HCT116 (cell line): ENCODE results near the gene NHSL1. TPM values are rescaled to one million over a fixed set of nuclear protein-coding genes. Genes with fewer than 3 reads are reported as not detected.

Source experiments
- ATAC-seq: fragments of 200-7000 bp; cut with Tn5 transposase; 2 replicates; pipeline ENCODE4 v1.9.1; 2020; ENCODE audit warnings: mild to moderate bottlenecking, moderate library complexity
- BruUV-seq: library from RNA; stranded (reverse); fragments of 400-500 nt; replicated peaks from 2 replicates; lab custom pipeline; 2021; lab: Mats Ljungman, UMichigan
- CTCF ChIA-PET: fragments of 300-600 bp; sonication (Branson Sonifier 250); formaldehyde crosslinking; loops from one replicate; lab custom pipeline; 2021; ENCODE audit warnings: antibody characterized with exemption; lab: Charles Lee
- POLR2A ChIA-PET: fragments of 300-600, 350-600 bp; sonication (Branson Sonifier 250); formaldehyde crosslinking; loops from one replicate; lab custom pipeline; 2021; ENCODE audit warnings: antibody characterized with exemption; lab: Charles Lee
- RAD21 ChIA-PET, 2 experiments: fragments of 300-600 bp; sonication (Branson Sonifier 250); formaldehyde crosslinking; loops; one replicate each; lab custom pipeline; 2023; ENCODE audit warnings: low total read pairs in 2 of 2; ENCODE audit not compliant: uncharacterized antibody in 2 of 2, unreplicated experiment in 2 of 2, low non-redundant PET in 1 of 2; lab: Charles Lee
- DNase-seq: peaks from one replicate; pipeline ENCODE4 v3.0.0-alpha.2; 2010; ENCODE audit warnings: low read depth, low spot score
- H2AFZ ChIP-seq: fragments of 200-600 bp; shearing (Covaris generic), sonication (generic); 2 replicates; pipeline ENCODE4 v1.6.1; 2017; ENCODE audit warnings: low read depth, mixed run types, mixed read lengths, antibody characterized with exemption, low read length; ENCODE audit not compliant: poor library complexity, severe bottlenecking
- H3K27ac ChIP-seq: 2 replicates; pipeline ENCODE4 v1.5.1; 2012; ENCODE audit warnings: low read depth, low read length
- H3K27me3 ChIP-seq: fragments of 200-600 bp; sonication (generic); 2 replicates; pipeline ENCODE4 v1.6.1; 2016; ENCODE audit warnings: mixed run types, low read length, mixed read lengths; ENCODE audit not compliant: insufficient read depth
- H3K36me3 ChIP-seq, 2 experiments: fragments of 200-500 bp in 1 of 2; fragments of 200-600 bp in 1 of 2; sonication (Bioruptor generic) in 1 of 2; sonication (generic) in 1 of 2; 2 replicates each; pipeline versions ENCODE4 v1.5.1 to v1.6.1; 2014 to 2016; ENCODE audit warnings: low read length in 2 of 2, inconsistent platforms in 1 of 2, mixed read lengths in 1 of 2, mixed run types in 1 of 2; ENCODE audit not compliant: insufficient read depth in 2 of 2, control insufficient read depth in 1 of 2
- H3K4me1 ChIP-seq, 2 experiments: fragments of 200-600 bp in 1 of 2; sonication (generic) in 1 of 2; 2 replicates each; pipeline versions ENCODE4 v1.5.1 to v1.6.1; 2012 to 2017; ENCODE audit warnings: low read length in 2 of 2, inconsistent platforms in 1 of 2, mild to moderate bottlenecking in 1 of 2, mixed read lengths in 1 of 2, mixed run types in 1 of 2, moderate library complexity in 1 of 2; ENCODE audit not compliant: insufficient read depth in 2 of 2, control insufficient read depth in 1 of 2
- H3K4me2 ChIP-seq: fragments of 200-600 bp; sonication (generic); 2 replicates; pipeline ENCODE4 v1.6.1; 2017; ENCODE audit warnings: mixed run types, low read length, mixed read lengths
- H3K4me3 ChIP-seq, 2 experiments: fragments of 200-600 bp in 1 of 2; sonication (generic) in 1 of 2; replicated peaks in 1 of 2; 2 replicates each; pipeline ENCODE4 v1.5.1; 2011 to 2016; ENCODE audit warnings: low read length in 2 of 2, control low read depth in 1 of 2, low read depth in 1 of 2, mild to moderate bottlenecking in 1 of 2, mixed read lengths in 1 of 2, mixed run types in 1 of 2
- H3K79me2 ChIP-seq: fragments of 200-600 bp; sonication (generic); 2 replicates; pipeline ENCODE4 v1.6.1; 2017; ENCODE audit warnings: mild to moderate bottlenecking, mixed run types, low read length, moderate library complexity, mixed read lengths; ENCODE audit not compliant: insufficient read depth
- H3K9ac ChIP-seq: fragments of 200-600 bp; sonication (generic); 2 replicates; pipeline ENCODE4 v1.6.1; 2016; ENCODE audit warnings: low read length, mixed read lengths
- H3K9me2 ChIP-seq: fragments of 200-600 bp; sonication (generic), shearing (Covaris generic); 2 replicates; pipeline ENCODE4 v1.6.1; 2017; ENCODE audit warnings: mixed run types, mild to moderate bottlenecking, moderate library complexity; ENCODE audit not compliant: insufficient read depth
- H3K9me3 ChIP-seq, 2 experiments: fragments of 200-500 bp in 1 of 2; fragments of 200-600 bp in 1 of 2; sonication (Bioruptor generic) in 1 of 2; sonication (generic) in 1 of 2; 2 replicates each; pipeline ENCODE4 v1.6.1; 2014 to 2017; ENCODE audit warnings: low read length in 2 of 2, mixed read lengths in 2 of 2, inconsistent platforms in 1 of 2, low read depth in 1 of 2, mild to moderate bottlenecking in 1 of 2, mixed run types in 1 of 2, moderate library complexity in 1 of 2; ENCODE audit not compliant: control insufficient read depth in 1 of 2, insufficient read depth in 1 of 2
- H4K20me1 ChIP-seq: fragments of 200-600 bp; sonication (generic), shearing (Covaris generic); 2 replicates; pipeline ENCODE4 v1.6.1; 2017; ENCODE audit warnings: mixed run types, mild to moderate bottlenecking, moderate library complexity; ENCODE audit not compliant: insufficient read depth
- CBX3 ChIP-seq: IDR thresholded peaks from 2 replicates; pipeline ENCODE4 v1.6.1; 2012; ENCODE audit warnings: low read depth
- CEBPB ChIP-seq: IDR thresholded peaks from 2 replicates; pipeline ENCODE4 v1.6.1; 2012; ENCODE audit warnings: low read depth
- EGR1 ChIP-seq: IDR thresholded peaks from 2 replicates; pipeline ENCODE4 v1.6.1; 2012; ENCODE audit warnings: low read depth
- EZH2phosphoT487 ChIP-seq: fragments of 200-600 bp; IDR thresholded peaks from 2 replicates; pipeline ENCODE4 v1.6.1; 2018; ENCODE audit warnings: antibody characterized with exemption, borderline replicate concordance
- FOSL1 ChIP-seq: IDR thresholded peaks from 2 replicates; pipeline ENCODE4 v1.6.1; 2012; ENCODE audit warnings: low read depth
- JUND ChIP-seq: IDR thresholded peaks from 2 replicates; pipeline ENCODE4 v1.6.1; 2012
- MAX ChIP-seq: IDR thresholded peaks from 2 replicates; pipeline ENCODE4 v1.6.1; 2012
- POLR2A ChIP-seq: IDR thresholded peaks from 2 replicates; pipeline ENCODE4 v1.7.0; 2011; ENCODE audit warnings: borderline replicate concordance; ENCODE audit not compliant: insufficient read depth, insufficient read length; ENCODE audit errors: extremely low read depth
- POLR2AphosphoS5 ChIP-seq: IDR thresholded peaks from 2 replicates; pipeline ENCODE4 v1.6.1; 2011; ENCODE audit warnings: mild to moderate bottlenecking, low read depth, low read length, moderate library complexity
- RAD21 ChIP-seq: IDR thresholded peaks from 2 replicates; pipeline ENCODE4 v1.6.1; 2012; ENCODE audit warnings: low read depth, mild to moderate bottlenecking
- SIN3A ChIP-seq: IDR thresholded peaks from 2 replicates; pipeline ENCODE4 v1.6.1; 2012; ENCODE audit warnings: low read depth
- SP1 ChIP-seq: IDR thresholded peaks from 2 replicates; pipeline ENCODE4 v1.6.1; 2012; ENCODE audit warnings: low read depth
- SRF ChIP-seq: IDR thresholded peaks from 2 replicates; pipeline ENCODE4 v1.6.1; 2012; ENCODE audit warnings: low read depth
- TCF7L2 ChIP-seq: IDR thresholded peaks from 2 replicates; pipeline ENCODE4 v1.7.0; 2011; ENCODE audit warnings: borderline replicate concordance, inconsistent platforms; ENCODE audit not compliant: insufficient read depth, insufficient read length; ENCODE audit errors: extremely low read depth
- YY1 ChIP-seq: IDR thresholded peaks from 2 replicates; pipeline ENCODE4 v1.6.1; 2011; ENCODE audit warnings: low read length, low read depth, moderate library complexity, mild to moderate bottlenecking; ENCODE audit not compliant: insufficient replicate concordance; ENCODE audit errors: extremely low read depth
- ZBTB33 ChIP-seq: IDR thresholded peaks from 2 replicates; pipeline ENCODE4 v1.6.1; 2011; ENCODE audit warnings: mild to moderate bottlenecking, low read length, moderate library complexity; ENCODE audit not compliant: insufficient replicate concordance; ENCODE audit errors: extremely low read depth
- ZFX ChIP-seq: fragments of 450-650 bp; IDR thresholded peaks from 2 replicates; pipeline ENCODE4 v1.6.1; 2017
- intact Hi-C: fragments of 100-400 bp; cut with micrococcal nuclease; formaldehyde crosslinking; loops from 2 replicates; pipeline ENCODE4 v1.10.0; 2022
- total RNA-seq: library from RNA; stranded (reverse); gene quantifications from one replicate; pipeline ENCODE4 v1.2.1, GENCODE V29; 2021; ENCODE audit not compliant: unreplicated experiment
- TF ChIP-seq, protein P1 (sequence below): IDR thresholded peaks from 2 replicates; pipeline ENCODE4 v1.6.1; 2012; ENCODE audit warnings: low read depth
- TF ChIP-seq, protein P2 (sequence below), 3 experiments: fragments of 200-600 bp in 1 of 3; sonication (generic) in 1 of 3; IDR thresholded peaks in 2 of 3; conservative IDR thresholded peaks in 1 of 3; 2 replicates each; pipeline ENCODE4 v1.5.1; 2012 to 2017; ENCODE audit warnings: low read depth in 2 of 3, low read length in 2 of 3, antibody characterized with exemption in 1 of 3, borderline replicate concordance in 1 of 3, control low read depth in 1 of 3, mild to moderate bottlenecking in 1 of 3, mixed read lengths in 1 of 3, mixed run types in 1 of 3, moderate library complexity in 1 of 3; ENCODE audit not compliant: insufficient read depth in 1 of 3
- TF ChIP-seq, protein P3 (sequence below): IDR thresholded peaks from 2 replicates; pipeline ENCODE4 v1.6.1; 2012

The NHSL1 gene
- total RNA-seq, 1 experiment from 2014 or later = 15.4 TPM

DNA sequence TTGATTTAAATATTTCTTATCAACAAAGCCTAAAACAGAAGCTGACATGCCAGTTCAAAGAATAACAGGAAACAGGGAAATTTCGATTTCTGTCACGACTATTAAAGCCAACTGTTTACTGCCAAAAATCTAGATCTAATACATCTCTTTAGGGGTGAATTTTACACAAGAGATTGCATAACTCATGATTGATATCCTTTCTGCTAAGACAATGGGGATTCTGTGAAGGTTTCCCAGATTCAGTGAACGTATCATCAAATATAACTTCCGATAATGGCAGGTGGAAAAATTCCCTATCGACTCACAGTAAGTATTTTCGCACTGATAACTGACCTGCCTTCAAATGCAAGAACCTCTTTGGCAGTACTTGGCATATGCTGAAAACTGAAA is 42.9 kb downstream of the NHSL1 start:
- intact Hi-C loops = no loop called here
- Histone ChIP-seq H4K20me1 (no peaks in the 10 kb centered on the region), H2AFZ (no peak overlapping the region), H3K9me3 (no peaks in the 10 kb centered on the region), H3K4me1 (peaks cover 25 to 42% of the 10 kb centered on the region in 2 experiments), H3K27me3 (no peaks in the 10 kb centered on the region), H3K27ac (peak overlapping the region; percentile 72), H3K79me2 (no peaks in the 10 kb centered on the region), H3K4me3 (no peak overlapping the region), H3K9ac (peak overlapping the region; percentile 37), H3K36me3 (no peaks in the 10 kb centered on the region), H3K9me2 (no peaks in the 10 kb centered on the region), H3K4me2 (peak overlapping the region; percentile 67)
- ChIA-PET POLR2A (interaction anchor here (1.0 to 1.6 kb wide), 2 partner anchors 9 kb away, joined by 3 to 13 read pairs; no protein-coding TSS in a partner anchor), CTCF (interaction anchor here (1.3 kb wide), 1 partner anchor 12 kb away, joined by 3 read pairs; no protein-coding TSS in a partner anchor), RAD21 (no interaction called here)
- TF ChIP-seq TCF7L2 (no peak), JUND (no peak), RAD21 (no peak), EGR1 (no peak), YY1 (no peak), FOSL1 (no peak), MAX (no peak), SRF (no peak), ZFX (no peak), POLR2AphosphoS5 (no peak), CEBPB (no peak), SIN3A (no peak), EZH2phosphoT487 (no peak), CBX3 (no peak), ZBTB33 (no peak), SP1 (no peak), POLR2A (no peak)
- TF ChIP-seq, protein P1, sequence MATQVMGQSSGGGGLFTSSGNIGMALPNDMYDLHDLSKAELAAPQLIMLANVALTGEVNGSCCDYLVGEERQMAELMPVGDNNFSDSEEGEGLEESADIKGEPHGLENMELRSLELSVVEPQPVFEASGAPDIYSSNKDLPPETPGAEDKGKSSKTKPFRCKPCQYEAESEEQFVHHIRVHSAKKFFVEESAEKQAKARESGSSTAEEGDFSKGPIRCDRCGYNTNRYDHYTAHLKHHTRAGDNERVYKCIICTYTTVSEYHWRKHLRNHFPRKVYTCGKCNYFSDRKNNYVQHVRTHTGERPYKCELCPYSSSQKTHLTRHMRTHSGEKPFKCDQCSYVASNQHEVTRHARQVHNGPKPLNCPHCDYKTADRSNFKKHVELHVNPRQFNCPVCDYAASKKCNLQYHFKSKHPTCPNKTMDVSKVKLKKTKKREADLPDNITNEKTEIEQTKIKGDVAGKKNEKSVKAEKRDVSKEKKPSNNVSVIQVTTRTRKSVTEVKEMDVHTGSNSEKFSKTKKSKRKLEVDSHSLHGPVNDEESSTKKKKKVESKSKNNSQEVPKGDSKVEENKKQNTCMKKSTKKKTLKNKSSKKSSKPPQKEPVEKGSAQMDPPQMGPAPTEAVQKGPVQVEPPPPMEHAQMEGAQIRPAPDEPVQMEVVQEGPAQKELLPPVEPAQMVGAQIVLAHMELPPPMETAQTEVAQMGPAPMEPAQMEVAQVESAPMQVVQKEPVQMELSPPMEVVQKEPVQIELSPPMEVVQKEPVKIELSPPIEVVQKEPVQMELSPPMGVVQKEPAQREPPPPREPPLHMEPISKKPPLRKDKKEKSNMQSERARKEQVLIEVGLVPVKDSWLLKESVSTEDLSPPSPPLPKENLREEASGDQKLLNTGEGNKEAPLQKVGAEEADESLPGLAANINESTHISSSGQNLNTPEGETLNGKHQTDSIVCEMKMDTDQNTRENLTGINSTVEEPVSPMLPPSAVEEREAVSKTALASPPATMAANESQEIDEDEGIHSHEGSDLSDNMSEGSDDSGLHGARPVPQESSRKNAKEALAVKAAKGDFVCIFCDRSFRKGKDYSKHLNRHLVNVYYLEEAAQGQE = no peak
- TF ChIP-seq, protein P2, sequence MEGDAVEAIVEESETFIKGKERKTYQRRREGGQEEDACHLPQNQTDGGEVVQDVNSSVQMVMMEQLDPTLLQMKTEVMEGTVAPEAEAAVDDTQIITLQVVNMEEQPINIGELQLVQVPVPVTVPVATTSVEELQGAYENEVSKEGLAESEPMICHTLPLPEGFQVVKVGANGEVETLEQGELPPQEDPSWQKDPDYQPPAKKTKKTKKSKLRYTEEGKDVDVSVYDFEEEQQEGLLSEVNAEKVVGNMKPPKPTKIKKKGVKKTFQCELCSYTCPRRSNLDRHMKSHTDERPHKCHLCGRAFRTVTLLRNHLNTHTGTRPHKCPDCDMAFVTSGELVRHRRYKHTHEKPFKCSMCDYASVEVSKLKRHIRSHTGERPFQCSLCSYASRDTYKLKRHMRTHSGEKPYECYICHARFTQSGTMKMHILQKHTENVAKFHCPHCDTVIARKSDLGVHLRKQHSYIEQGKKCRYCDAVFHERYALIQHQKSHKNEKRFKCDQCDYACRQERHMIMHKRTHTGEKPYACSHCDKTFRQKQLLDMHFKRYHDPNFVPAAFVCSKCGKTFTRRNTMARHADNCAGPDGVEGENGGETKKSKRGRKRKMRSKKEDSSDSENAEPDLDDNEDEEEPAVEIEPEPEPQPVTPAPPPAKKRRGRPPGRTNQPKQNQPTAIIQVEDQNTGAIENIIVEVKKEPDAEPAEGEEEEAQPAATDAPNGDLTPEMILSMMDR (IDR thresholded peaks at IDR 0.05 in 2 of 3, conservative IDR thresholded peaks at IDR 0.05 in 1 of 3; ENCODE audit: borderline replicate concordance in 1 of 3, insufficient read depth in 1 of 3, low read depth in 2 of 3, low read length in 2 of 3) = no peak
- TF ChIP-seq, protein P3, sequence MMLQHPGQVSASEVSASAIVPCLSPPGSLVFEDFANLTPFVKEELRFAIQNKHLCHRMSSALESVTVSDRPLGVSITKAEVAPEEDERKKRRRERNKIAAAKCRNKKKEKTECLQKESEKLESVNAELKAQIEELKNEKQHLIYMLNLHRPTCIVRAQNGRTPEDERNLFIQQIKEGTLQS = no peak
- ATAC-seq = no peak
- no TSS peak for BruUV-seq
- DNase-seq = no peak
